IMR-90 (cell line): ENCODE measurements around the gene BANP. TPM values are rescaled to one million over a fixed set of nuclear protein-coding genes. Genes with fewer than 3 reads are reported as not detected.

Experiments used
- ATAC-seq: fragments of 200-7000 bp; cut with Tn5 transposase; 2 replicates; pipeline ENCODE4 v1.9.1; 2020; ENCODE audit warnings: low read depth, mild to moderate bottlenecking, moderate library complexity
- BruUV-seq: library from RNA; stranded (reverse); fragments of 400-500 nt; replicated peaks from 2 replicates; lab custom pipeline; 2021; lab: Mats Ljungman, UMichigan
- CTCF ChIA-PET: fragments of 300-600 bp; formaldehyde crosslinking; extraction: SDS; loops from one replicate; lab custom pipeline; 2021; ENCODE audit warnings: antibody characterized with exemption; lab: Yijun Ruan, JAX
- POLR2A ChIA-PET: fragments of 300-600 bp; sonication (Branson Sonifier 250); formaldehyde crosslinking; loops from one replicate; lab custom pipeline; 2022; ENCODE audit warnings: antibody characterized with exemption; ENCODE audit not compliant: unreplicated experiment; lab: Charles Lee
- DNase-seq: peaks from one replicate; pipeline ENCODE4 v3.0.0; 2013
- H2AFZ ChIP-seq: replicated peaks from 2 replicates; pipeline ENCODE3; 2013; ENCODE audit warnings: low read length, mild to moderate bottlenecking; ENCODE audit not compliant: poor library complexity
- H2AK5ac ChIP-seq: 2 replicates; pipeline ENCODE4 v1.6.1; 2013; ENCODE audit warnings: low read depth, low read length, inconsistent platforms
- H2AK9ac ChIP-seq: replicated peaks from 2 replicates; pipeline ENCODE3; 2013; ENCODE audit warnings: mild to moderate bottlenecking, low read depth, low read length, moderate library complexity; ENCODE audit not compliant: poor library complexity
- H2BK120ac ChIP-seq: 2 replicates; pipeline ENCODE4 v1.6.1; 2013; ENCODE audit warnings: low read depth, low read length, inconsistent platforms
- H2BK15ac ChIP-seq: 3 replicates; pipeline ENCODE4 v1.6.1; 2013; ENCODE audit warnings: low read depth, low read length, inconsistent platforms
- H2BK20ac ChIP-seq: 2 replicates; pipeline ENCODE4 v1.6.1; 2013; ENCODE audit warnings: low read depth, mild to moderate bottlenecking, inconsistent platforms, low read length, moderate library complexity
- H2BK5ac ChIP-seq: 2 replicates; pipeline ENCODE4 v1.6.1; 2013; ENCODE audit warnings: mild to moderate bottlenecking, low read depth, low read length, inconsistent platforms; ENCODE audit not compliant: poor library complexity, severe bottlenecking
- H3K14ac ChIP-seq: replicated peaks from 2 replicates; pipeline ENCODE4 v1.6.1; 2013; ENCODE audit warnings: low read depth, low read length, inconsistent platforms
- H3K18ac ChIP-seq: 2 replicates; pipeline ENCODE4 v1.6.1; 2013; ENCODE audit warnings: low read depth, low read length, control low read depth
- H3K23ac ChIP-seq: 2 replicates; pipeline ENCODE4 v1.6.1; 2013; ENCODE audit warnings: low read depth, low read length, inconsistent platforms
- H3K27ac ChIP-seq: 2 replicates; pipeline ENCODE4 v1.5.1; 2013; ENCODE audit warnings: mild to moderate bottlenecking, control low read depth, low read length; ENCODE audit not compliant: insufficient read depth
- H3K27me3 ChIP-seq: 2 replicates; pipeline ENCODE4 v1.6.1; 2013; ENCODE audit warnings: low read length; ENCODE audit not compliant: control insufficient read depth, insufficient read depth
- H3K36me3 ChIP-seq: 2 replicates; pipeline ENCODE4 v1.6.1; 2013; ENCODE audit warnings: low read length, mixed read lengths; ENCODE audit not compliant: control insufficient read depth, insufficient read depth
- H3K4ac ChIP-seq: 2 replicates; pipeline ENCODE4 v1.6.1; 2013; ENCODE audit warnings: low read depth, low read length, inconsistent platforms
- H3K4me1 ChIP-seq: 2 replicates; pipeline ENCODE4 v1.6.1; 2013; ENCODE audit warnings: low read length, mixed read lengths; ENCODE audit not compliant: control insufficient read depth, insufficient read depth
- H3K4me2 ChIP-seq: 2 replicates; pipeline ENCODE4 v1.6.1; 2013; ENCODE audit warnings: low read depth, mild to moderate bottlenecking, control low read depth, low read length, moderate library complexity
- H3K4me3 ChIP-seq: 2 replicates; pipeline ENCODE4 v1.5.1; 2013; ENCODE audit warnings: low read depth, mild to moderate bottlenecking, control low read depth, low read length, moderate library complexity; ENCODE audit not compliant: insufficient read depth
- H3K56ac ChIP-seq: 2 replicates; pipeline ENCODE4 v1.6.1; 2013; ENCODE audit warnings: low read length, inconsistent platforms; ENCODE audit not compliant: insufficient read depth; ENCODE audit errors: extremely low read depth
- H3K79me1 ChIP-seq, 2 experiments: 2 replicates each; pipeline ENCODE4 v1.6.1; 2013; ENCODE audit warnings: low read length in 2 of 2, inconsistent platforms in 1 of 2, low read depth in 1 of 2
- H3K9ac ChIP-seq: 2 replicates; pipeline ENCODE4 v1.6.1; 2013; ENCODE audit warnings: low read depth, low read length, control low read depth
- H3K9me1 ChIP-seq: 2 replicates; pipeline ENCODE4 v1.6.1; 2013; ENCODE audit warnings: low read length, inconsistent platforms; ENCODE audit not compliant: insufficient read depth
- H3K9me3 ChIP-seq: 2 replicates; pipeline ENCODE4 v1.6.1; 2013; ENCODE audit warnings: low read length; ENCODE audit not compliant: control insufficient read depth, insufficient read depth
- H4K20me1 ChIP-seq: 2 replicates; pipeline ENCODE4 v1.6.1; 2013; ENCODE audit warnings: low read length, inconsistent platforms; ENCODE audit not compliant: insufficient read depth
- H4K5ac ChIP-seq: 2 replicates; pipeline ENCODE4 v1.6.1; 2013; ENCODE audit warnings: mild to moderate bottlenecking, low read depth, low read length, control low read depth
- H4K8ac ChIP-seq, 2 experiments: 2 replicates each; pipeline ENCODE4 v1.6.1; 2013; ENCODE audit warnings: low read depth in 2 of 2, low read length in 2 of 2, control low read depth in 1 of 2, inconsistent platforms in 1 of 2
- H4K91ac ChIP-seq: 2 replicates; pipeline ENCODE4 v1.6.1; 2013; ENCODE audit warnings: low read depth, low read length, inconsistent platforms; ENCODE audit not compliant: insufficient read depth
- BHLHE40 ChIP-seq: fragments of 150-350 bp; IDR thresholded peaks from 2 replicates; pipeline ENCODE4 v1.6.1; 2016; ENCODE audit warnings: mild to moderate bottlenecking, low read depth, low read length
- MAFK ChIP-seq: IDR thresholded peaks from 2 replicates; pipeline ENCODE4 v1.6.1; 2012; ENCODE audit warnings: low read depth, low read length, improper control_type of control experiment
- NFE2L2 ChIP-seq: fragments of 150-350 bp; IDR thresholded peaks from 2 replicates; pipeline ENCODE4 v1.6.1; 2016; ENCODE audit warnings: low read depth, mild to moderate bottlenecking, low read length
- POLR2A ChIP-seq: IDR thresholded peaks from 2 replicates; pipeline ENCODE4 v1.6.1; 2012; ENCODE audit warnings: mild to moderate bottlenecking, low read depth, low read length
- RCOR1 ChIP-seq: IDR thresholded peaks from 2 replicates; pipeline ENCODE4 v1.6.1; 2012; ENCODE audit warnings: mild to moderate bottlenecking, low read length, improper control_type of control experiment; ENCODE audit not compliant: insufficient replicate concordance
- SMC3 ChIP-seq: fragments of 150-350 bp; IDR thresholded peaks from 2 replicates; pipeline ENCODE4 v1.6.1; 2016; ENCODE audit warnings: low read depth, mild to moderate bottlenecking, antibody characterized with exemption, low read length, moderate library complexity
- WGBS, 2 experiments: methylation state at CpG; one replicate each; pipeline versions ENCODE4 v1.1.5 to v1.1.7; 2013; ENCODE audit warnings: missing lambda C conversion rate in 2 of 2; ENCODE audit not compliant: insufficient read length in 1 of 2; ENCODE audit errors: extremely low coverage in 2 of 2; 5-methylcytosine and 5-hydroxymethylcytosine counted together
- dilution Hi-C: fragments of 300-500 bp; cut with HindIII; formaldehyde crosslinking; loops from one replicate; pipeline ENCODE4 v1.14.3; 2018; ENCODE audit warnings: low sequenced_read_pairs; ENCODE audit not compliant: unreplicated experiment
- in situ Hi-C: fragments of 300-500 bp; cut with MboI; formaldehyde crosslinking; loops from 3 replicates; pipeline ENCODE4 v1.14.3; 2019; ENCODE audit warnings: low sequenced_read_pairs, inconsistent platforms, mixed read lengths
- intact Hi-C: fragments of 100-400 bp; cut with micrococcal nuclease; formaldehyde crosslinking; loops from 2 replicates; pipeline ENCODE4 v1.10.0; 2022
- polyA plus RNA-seq, 3 experiments: library from polyadenylated mRNA; depleted of rRNA; stranded (reverse); fragments of >200 nt; gene quantifications; 2 replicates each; pipeline ENCODE4 v1.2.3, GENCODE V29; 2012; ENCODE audit warnings: low replicate concordance in 1 of 3
- total RNA-seq: library from RNA; depleted of rRNA; stranded (reverse); fragments of >200 nt; gene quantifications from 2 replicates; pipeline ENCODE4 v1.2.3, GENCODE V29; 2012
- TF ChIP-seq, protein P1 (sequence below): fragments of 150-350 bp; IDR thresholded peaks from 2 replicates; pipeline ENCODE4 v1.6.1; 2016; ENCODE audit warnings: low read depth, mild to moderate bottlenecking, low read length, moderate library complexity, borderline replicate concordance

BANP gene
- total and polyA plus RNA-seq, 2 of the 4 experiments (the other 2 are of a cell fraction) = 17.4 to 17.9 TPM

DNA sequence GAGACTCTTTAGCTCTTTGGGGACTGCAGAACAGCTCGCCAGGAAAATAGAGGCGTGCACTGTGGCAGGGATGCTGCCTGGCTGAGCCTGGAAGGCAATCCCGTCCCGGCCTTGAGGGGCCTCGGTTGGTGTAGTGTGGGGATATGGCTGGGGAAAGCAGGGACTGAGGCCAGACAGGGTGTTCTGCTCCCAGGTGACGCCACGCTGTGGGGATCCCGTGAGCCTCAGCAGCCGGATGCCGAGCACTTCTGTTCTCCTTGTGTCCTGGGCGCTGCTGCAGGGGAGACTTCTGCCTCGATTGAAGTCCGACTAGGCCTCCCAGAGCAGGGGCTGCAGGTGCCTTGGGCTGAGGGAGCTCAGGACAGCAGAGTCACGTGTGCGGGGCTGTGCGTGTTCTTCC, 72.6 kb downstream of the BANP start:
- no peak overlapping the region for H4K8ac ChIP-seq
- in situ Hi-C loops (no loop called here), dilution Hi-C loops (no loop called here), intact Hi-C loops (loop anchor here (10.0 kb wide), 1 partner anchor 361 kb away; the partner anchor contains the start of gene ZNF469)
- H3K4me3 ChIP-seq = no peak overlapping the region
- no peaks in the 10 kb centered on the region for H4K20me1 ChIP-seq
- H3K56ac ChIP-seq = no peak overlapping the region
- no peak overlapping the region for H2BK5ac ChIP-seq
- no peak overlapping the region for H3K18ac ChIP-seq
- no peak overlapping the region for H3K4me2 ChIP-seq
- WGBS, 2 experiments = 100% methylated on average over 5 of the region's 16 CpGs; no CpG with 5 or more reads in 1 of the 2 experiments
- ATAC-seq (no peak), DNase-seq (no peak)
- H3K27me3 ChIP-seq = no peaks in the 10 kb centered on the region
- H2BK15ac ChIP-seq = no peak overlapping the region
- no peak overlapping the region for H3K23ac ChIP-seq
- H4K5ac ChIP-seq = no peak overlapping the region
- peaks cover 12% of the 10 kb centered on the region; the same call in 1 of the 2 replicates for H3K36me3 ChIP-seq
- CTCF ChIA-PET = no interaction called here
- H3K4ac ChIP-seq = peak overlapping the region; percentile 70; the same call in 1 of the 2 replicates
- no peak overlapping the region for H2AK9ac ChIP-seq
- peak overlapping the region; percentile 85 for H2AK5ac ChIP-seq
- H3K79me1 ChIP-seq = peaks cover 6 to 23% of the 10 kb centered on the region in 2 experiments; a peak in 3 of 4 replicates
- peaks cover 8% of the 10 kb centered on the region for H3K4me1 ChIP-seq
- BruUV-seq = no TSS peak
- H2AFZ ChIP-seq = no peak overlapping the region
- H2BK20ac ChIP-seq = no peak overlapping the region
- no peaks in the 10 kb centered on the region for H3K9me3 ChIP-seq
- H3K9me1 ChIP-seq = no peaks in the 10 kb centered on the region
- H2BK120ac ChIP-seq = 0 out of 2 replicates have a peak overlapping the region, but pooled peaks have one; percentile 15
- TF ChIP-seq NFE2L2 (no peak), POLR2A (no peak), SMC3 (no peak), RCOR1 (no peak), MAFK (no peak), BHLHE40 (no peak)
- TF ChIP-seq, protein P1, sequence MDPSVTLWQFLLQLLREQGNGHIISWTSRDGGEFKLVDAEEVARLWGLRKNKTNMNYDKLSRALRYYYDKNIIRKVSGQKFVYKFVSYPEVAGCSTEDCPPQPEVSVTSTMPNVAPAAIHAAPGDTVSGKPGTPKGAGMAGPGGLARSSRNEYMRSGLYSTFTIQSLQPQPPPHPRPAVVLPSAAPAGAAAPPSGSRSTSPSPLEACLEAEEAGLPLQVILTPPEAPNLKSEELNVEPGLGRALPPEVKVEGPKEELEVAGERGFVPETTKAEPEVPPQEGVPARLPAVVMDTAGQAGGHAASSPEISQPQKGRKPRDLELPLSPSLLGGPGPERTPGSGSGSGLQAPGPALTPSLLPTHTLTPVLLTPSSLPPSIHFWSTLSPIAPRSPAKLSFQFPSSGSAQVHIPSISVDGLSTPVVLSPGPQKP = no peak
- H3K27ac ChIP-seq = no peak overlapping the region
- no peak overlapping the region for H4K91ac ChIP-seq
- H3K9ac ChIP-seq = no peak overlapping the region
- POLR2A ChIA-PET = no interaction called here
- no peak overlapping the region for H3K14ac ChIP-seq
